SKM-1 (cell line): ENCODE data around the gene NPIPB8.
"Not testable (repeated sequence)": the region's sequence is repeated elsewhere in the genome, so short reads cannot be mapped to it uniquely, and the experiment has no call there.

Experiments
- DNase-seq: peaks from one replicate; lab custom pipeline; 2025; ENCODE audit not compliant: unreplicated experiment; lab: John Stamatoyannopoulos, UW

The NPIPB8 gene

GRCh38 chr16:28637765-28638164 is at the start of gene NPIPB8:
TSS of gene NPIPB8 (plus strand) at chr16:28638065. CDS start at chr16:28638361, 296 bp downstream.
- not testable (repeated sequence) for DNase-seq

- no peak for DNase-seq
Measured at GRCh38 chr16:28589069-28589468, 48.8 kb upstream of the NPIPB8 start.

- no peak for DNase-seq
Measured at GRCh38 chr16:28589930-28590329, 47.9 kb upstream of the NPIPB8 start.

GRCh38 chr16:28590384-28591340 is 47.2 kb upstream of the NPIPB8 start:
- DNase-seq, result no peak

- DNase-seq, result no peak
Measured at GRCh38 chr16:28591355-28591754, 46.5 kb upstream of the NPIPB8 start.

- DNase-seq, result no peak
Measured at GRCh38 chr16:28592511-28592910, 45.4 kb upstream of the NPIPB8 start.

- no peak for DNase-seq
Measured at GRCh38 chr16:28592979-28593553, 44.8 kb upstream of the NPIPB8 start.

- DNase-seq, result not testable (repeated sequence)
Measured at GRCh38 chr16:28595451-28595850, 42.4 kb upstream of the NPIPB8 start.

GRCh38 chr16:28596115-28596630 is 41.7 kb upstream of the NPIPB8 start:
- DNase-seq, result no peak

GRCh38 chr16:28596840-28597691 is 40.8 kb upstream of the NPIPB8 start, which contains the start of gene SULT1A2:
TSS of gene SULT1A2 (minus strand) at chr16:28597050. CDS start at chr16:28595930, 1,120 bp downstream.
- DNase-seq, result no peak

GRCh38 chr16:28597692-28598261 is 40.1 kb upstream of the NPIPB8 start:
- no peak for DNase-seq

- DNase-seq, result not testable (repeated sequence)
Measured at GRCh38 chr16:28599377-28600285, 38.2 kb upstream of the NPIPB8 start.

GRCh38 chr16:28600965-28601364 is 36.9 kb upstream of the NPIPB8 start:
- DNase-seq, result not testable (repeated sequence)

GRCh38 chr16:28601589-28601988 is 36.3 kb upstream of the NPIPB8 start:
- DNase-seq, result not testable (repeated sequence)

GRCh38 chr16:28602062-28602461 is 35.8 kb upstream of the NPIPB8 start:
- DNase-seq, result not testable (repeated sequence)

GRCh38 chr16:28602529-28602928 is 35.3 kb upstream of the NPIPB8 start:
- no peak for DNase-seq

GRCh38 chr16:28603381-28604185 is 34.3 kb upstream of the NPIPB8 start:
- no peak for DNase-seq

GRCh38 chr16:28604186-28604565 is 33.7 kb upstream of the NPIPB8 start:
- DNase-seq, result no peak
